Breast epithelium (tissue), 3 donors: Measurements from ENCODE around the gene ENAH.

Experiments
- POLR2AphosphoS5 ChIP-seq, 3 donors: sonication (generic); formaldehyde crosslinking; IDR thresholded peaks; one replicate each; pipeline ENCODE4 v1.6.1; 2017; ENCODE audit warnings: antibody characterized with exemption in 3 of 3
- TF ChIP-seq, protein P1 (sequence below), 3 donors: fragments of 450-650 bp; IDR thresholded peaks; one replicate each; pipeline ENCODE4 v1.5.1; 2016 to 2017; ENCODE audit warnings: antibody characterized with exemption in 3 of 3, mild to moderate bottlenecking in 3 of 3, moderate library complexity in 3 of 3

DNA sequence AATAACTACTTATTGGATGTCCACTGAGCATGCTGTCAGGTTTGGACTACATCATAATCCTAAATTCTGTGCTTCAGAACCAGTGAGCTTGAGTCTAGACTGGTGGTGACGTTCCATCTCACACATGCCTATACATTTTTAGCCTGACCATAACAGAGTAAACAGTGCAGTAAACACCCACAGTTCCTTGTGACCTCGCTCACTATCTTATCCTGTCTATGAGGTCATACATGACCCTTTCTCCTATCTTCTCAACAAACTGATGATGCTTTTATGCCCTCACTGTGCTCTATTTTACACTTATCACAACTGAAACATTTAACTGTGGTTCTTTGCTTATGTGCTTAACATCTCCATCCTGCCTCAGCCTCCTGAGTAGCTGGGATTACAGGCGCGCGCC lies 91.2 kb downstream of the ENAH start:
- TF ChIP-seq, protein P1, sequence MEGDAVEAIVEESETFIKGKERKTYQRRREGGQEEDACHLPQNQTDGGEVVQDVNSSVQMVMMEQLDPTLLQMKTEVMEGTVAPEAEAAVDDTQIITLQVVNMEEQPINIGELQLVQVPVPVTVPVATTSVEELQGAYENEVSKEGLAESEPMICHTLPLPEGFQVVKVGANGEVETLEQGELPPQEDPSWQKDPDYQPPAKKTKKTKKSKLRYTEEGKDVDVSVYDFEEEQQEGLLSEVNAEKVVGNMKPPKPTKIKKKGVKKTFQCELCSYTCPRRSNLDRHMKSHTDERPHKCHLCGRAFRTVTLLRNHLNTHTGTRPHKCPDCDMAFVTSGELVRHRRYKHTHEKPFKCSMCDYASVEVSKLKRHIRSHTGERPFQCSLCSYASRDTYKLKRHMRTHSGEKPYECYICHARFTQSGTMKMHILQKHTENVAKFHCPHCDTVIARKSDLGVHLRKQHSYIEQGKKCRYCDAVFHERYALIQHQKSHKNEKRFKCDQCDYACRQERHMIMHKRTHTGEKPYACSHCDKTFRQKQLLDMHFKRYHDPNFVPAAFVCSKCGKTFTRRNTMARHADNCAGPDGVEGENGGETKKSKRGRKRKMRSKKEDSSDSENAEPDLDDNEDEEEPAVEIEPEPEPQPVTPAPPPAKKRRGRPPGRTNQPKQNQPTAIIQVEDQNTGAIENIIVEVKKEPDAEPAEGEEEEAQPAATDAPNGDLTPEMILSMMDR (IDR thresholded peaks at IDR 0.05) = no peak
- no peak for TF ChIP-seq POLR2AphosphoS5 (IDR thresholded peaks at IDR 0.05)
